PFSK-1 (cell line): ENCODE data around the gene MPPED1.

Source experiments
- FOXP2 ChIP-seq: optimal IDR thresholded peaks from 2 replicates; pipeline ENCODE3; 2011; ENCODE audit warnings: borderline replicate concordance, control low read depth, inconsistent platforms; ENCODE audit not compliant: insufficient read depth; ENCODE audit errors: extremely low read length, extremely low read depth
- POLR2AphosphoS5 ChIP-seq: IDR thresholded peaks from 2 replicates; pipeline ENCODE4 v1.6.1; 2012; ENCODE audit warnings: low read depth, mild to moderate bottlenecking, control low read depth, low read length, moderate library complexity
- SIN3A ChIP-seq: IDR thresholded peaks from 2 replicates; pipeline ENCODE4 v1.6.1; 2012; ENCODE audit warnings: mild to moderate bottlenecking, low read length, moderate library complexity, borderline replicate concordance; ENCODE audit not compliant: insufficient read depth
- TAF1 ChIP-seq: IDR thresholded peaks from 2 replicates; pipeline ENCODE4 v1.6.1; 2012; ENCODE audit warnings: low read length, control low read depth, borderline replicate concordance; ENCODE audit not compliant: insufficient read depth
- TF ChIP-seq, protein P1 (sequence below), 2 experiments: IDR thresholded peaks; 2 replicates each; pipeline versions ENCODE4 v1.6.1 to v1.8.0; 2011 to 2012; ENCODE audit warnings: low read depth in 2 of 2, low read length in 2 of 2, control low read depth in 1 of 2, inconsistent platforms in 1 of 2, mild to moderate bottlenecking in 1 of 2, moderate library complexity in 1 of 2; ENCODE audit not compliant: insufficient read depth in 1 of 2

DNA sequence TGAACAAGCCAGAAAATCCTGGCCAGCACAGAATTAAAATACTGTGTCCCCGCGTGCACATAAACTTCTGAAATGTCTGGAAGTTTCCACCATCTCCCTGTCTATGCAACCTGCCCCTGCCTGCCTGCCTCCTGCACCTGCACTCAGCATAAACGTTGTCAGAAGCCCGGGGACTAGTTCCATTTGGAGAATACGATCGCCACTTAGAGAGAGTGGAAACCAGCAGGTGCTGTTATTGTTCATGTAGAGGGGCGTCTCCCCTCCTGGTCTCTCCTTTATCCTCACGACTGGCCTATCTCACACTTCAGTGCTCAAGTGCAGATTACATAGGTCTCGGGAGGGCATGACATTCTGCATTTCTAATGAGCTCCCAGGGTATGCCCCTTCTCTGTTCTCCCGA, 35.6 kb downstream of the MPPED1 start:
- TF ChIP-seq POLR2AphosphoS5 (no peak), TAF1 (no peak), SIN3A (no peak), FOXP2 (no peak)
- TF ChIP-seq, protein P1, sequence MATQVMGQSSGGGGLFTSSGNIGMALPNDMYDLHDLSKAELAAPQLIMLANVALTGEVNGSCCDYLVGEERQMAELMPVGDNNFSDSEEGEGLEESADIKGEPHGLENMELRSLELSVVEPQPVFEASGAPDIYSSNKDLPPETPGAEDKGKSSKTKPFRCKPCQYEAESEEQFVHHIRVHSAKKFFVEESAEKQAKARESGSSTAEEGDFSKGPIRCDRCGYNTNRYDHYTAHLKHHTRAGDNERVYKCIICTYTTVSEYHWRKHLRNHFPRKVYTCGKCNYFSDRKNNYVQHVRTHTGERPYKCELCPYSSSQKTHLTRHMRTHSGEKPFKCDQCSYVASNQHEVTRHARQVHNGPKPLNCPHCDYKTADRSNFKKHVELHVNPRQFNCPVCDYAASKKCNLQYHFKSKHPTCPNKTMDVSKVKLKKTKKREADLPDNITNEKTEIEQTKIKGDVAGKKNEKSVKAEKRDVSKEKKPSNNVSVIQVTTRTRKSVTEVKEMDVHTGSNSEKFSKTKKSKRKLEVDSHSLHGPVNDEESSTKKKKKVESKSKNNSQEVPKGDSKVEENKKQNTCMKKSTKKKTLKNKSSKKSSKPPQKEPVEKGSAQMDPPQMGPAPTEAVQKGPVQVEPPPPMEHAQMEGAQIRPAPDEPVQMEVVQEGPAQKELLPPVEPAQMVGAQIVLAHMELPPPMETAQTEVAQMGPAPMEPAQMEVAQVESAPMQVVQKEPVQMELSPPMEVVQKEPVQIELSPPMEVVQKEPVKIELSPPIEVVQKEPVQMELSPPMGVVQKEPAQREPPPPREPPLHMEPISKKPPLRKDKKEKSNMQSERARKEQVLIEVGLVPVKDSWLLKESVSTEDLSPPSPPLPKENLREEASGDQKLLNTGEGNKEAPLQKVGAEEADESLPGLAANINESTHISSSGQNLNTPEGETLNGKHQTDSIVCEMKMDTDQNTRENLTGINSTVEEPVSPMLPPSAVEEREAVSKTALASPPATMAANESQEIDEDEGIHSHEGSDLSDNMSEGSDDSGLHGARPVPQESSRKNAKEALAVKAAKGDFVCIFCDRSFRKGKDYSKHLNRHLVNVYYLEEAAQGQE (IDR thresholded peaks at IDR 0.05; ENCODE audit: insufficient read depth in 1 of 2, low read depth in 2 of 2, low read length in 2 of 2): no peak
